Activated T-helper 1 cell treated with Interleukin-2 at 50 U/mL for 16 hours (primary cell): ENCODE measurements around the gene ARHGEF28.

Experiments
- DNase-seq: peaks from one replicate; pipeline ENCODE4 v3.0.0-alpha.2; 2020; ENCODE audit warnings: low read depth

Gene ARHGEF28

DNA sequence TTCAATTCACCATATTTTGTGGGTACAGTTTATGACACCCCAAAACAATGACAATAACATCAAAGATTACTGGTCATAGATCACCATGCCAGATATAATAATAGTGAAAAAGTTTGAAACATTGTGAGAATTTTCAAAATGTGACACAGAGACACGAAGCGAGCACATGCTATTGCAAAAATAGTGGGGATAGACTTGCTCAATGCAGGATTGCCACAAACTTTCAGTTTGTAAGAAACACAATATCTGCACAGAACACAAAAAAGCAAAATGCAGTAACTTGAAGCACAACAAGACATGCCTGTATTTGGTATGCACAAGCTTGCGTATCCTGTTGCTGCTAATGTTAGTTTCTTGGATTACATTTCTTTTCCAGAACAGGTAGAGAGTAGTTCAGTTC, 35.8 kb downstream of the ARHGEF28 start:
- DNase-seq = no peak

DNA sequence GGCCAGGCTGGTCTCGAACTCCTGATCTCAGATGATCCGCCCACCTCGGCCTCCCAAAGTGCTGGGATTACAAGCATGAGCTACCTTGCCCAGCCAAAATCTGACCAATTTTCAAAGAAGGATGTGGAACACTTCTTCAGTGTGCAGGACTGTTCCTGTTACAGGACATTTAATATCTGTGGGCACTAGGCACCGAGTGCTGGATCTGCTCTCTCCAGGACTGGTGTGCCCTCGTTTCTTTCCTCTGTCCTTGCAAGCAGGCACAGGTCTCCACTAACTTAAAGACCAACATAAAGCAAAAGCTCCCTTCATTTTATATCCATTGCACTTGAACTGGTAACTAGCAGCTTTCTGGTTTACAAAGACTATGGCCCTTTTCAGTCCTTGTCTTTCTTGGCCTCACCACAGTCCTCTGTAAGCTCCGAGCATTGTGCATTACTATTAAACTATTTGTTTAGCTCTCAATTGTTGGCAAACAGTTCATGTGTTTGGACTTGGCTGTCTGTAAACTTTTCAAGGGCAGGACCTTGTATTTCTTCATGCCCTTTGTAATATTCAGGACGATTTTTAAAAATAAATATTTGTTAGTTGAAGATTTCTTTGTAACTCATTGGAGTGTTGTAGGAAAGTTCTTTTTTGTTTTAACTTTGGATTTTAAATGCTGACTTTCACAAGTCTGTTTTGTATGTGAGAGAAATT, 37.3 kb downstream of the ARHGEF28 start:
- DNase-seq = no peak

DNA sequence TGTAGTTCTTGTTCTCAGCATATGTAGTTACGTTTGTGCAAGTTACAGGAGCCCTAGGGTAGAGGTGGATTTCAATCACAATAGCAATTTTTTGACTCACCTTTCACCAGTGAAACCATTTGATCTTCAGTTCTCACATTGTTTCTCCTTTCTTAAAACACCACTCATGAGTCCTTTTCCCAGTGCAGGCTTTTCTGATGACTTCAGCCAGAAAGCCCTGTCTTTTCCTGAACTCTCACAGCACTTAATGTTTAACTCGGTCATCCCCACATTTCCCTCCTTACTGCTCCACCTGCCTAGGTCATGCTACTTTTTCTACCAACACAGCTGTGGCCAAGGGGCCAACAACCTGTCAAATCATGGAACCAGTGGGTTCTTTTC, 37.9 kb downstream of the ARHGEF28 start:
- DNase-seq = no peak

DNA sequence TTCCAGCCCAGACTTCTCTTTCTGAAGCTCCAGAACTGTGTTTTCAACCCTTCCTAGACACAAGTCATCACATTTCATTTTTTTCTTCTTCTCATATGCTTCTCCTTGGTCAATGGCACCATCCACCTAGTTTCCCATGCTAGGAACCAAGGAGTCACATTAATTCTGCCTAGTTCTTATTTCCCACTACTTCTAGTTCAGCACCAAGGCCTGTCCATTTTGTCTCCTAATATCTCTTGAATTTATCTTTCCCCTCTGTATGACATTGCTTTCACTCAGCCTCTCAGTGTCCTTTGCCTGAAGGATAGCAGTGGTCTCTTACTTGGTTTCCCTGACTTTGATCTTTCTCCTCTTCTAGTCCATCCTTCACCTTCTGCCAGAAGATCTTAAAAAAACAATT, 38.8 kb downstream of the ARHGEF28 start:
- no peak for DNase-seq

DNA sequence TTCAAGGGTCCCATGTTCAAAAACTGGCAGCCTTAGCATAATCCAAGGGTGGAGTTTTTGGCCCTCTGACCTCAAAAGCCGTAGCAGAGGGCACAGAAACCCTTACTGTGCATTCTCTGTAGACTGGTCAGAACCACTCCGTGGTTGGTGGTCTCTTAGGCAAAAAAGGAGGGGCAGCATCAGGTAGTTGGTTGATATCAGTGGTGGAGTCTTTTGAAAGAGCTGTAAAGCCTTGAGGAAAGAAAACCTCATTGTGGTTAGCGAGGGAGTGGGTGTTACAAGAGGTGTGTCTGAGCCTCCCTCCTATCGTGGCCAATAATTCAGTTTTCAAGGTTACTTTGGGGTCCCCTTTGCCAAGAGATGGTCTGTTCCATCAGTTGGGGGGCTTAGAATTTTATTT, 40.9 kb downstream of the ARHGEF28 start:
- DNase-seq = no peak

DNA sequence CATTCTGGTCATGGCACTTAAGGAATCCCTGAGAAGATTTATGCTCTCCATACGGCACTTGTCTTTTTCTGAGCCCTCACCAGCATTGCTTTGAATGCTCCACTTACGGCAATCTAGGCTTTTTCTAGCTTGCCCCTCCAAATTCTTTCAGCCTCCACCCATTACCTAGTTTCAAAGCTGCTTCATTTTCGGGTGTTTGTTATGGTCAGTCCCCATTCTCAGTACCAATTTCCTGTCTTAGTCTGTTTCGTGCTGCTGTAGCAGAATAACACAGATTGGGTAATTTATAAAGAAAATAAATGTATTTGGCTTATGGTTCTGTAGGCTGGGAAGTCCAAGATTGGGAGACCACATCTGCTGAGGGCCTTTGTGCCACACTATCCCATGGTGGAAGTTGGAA, 42.0 kb downstream of the ARHGEF28 start:
- no peak for DNase-seq

DNA sequence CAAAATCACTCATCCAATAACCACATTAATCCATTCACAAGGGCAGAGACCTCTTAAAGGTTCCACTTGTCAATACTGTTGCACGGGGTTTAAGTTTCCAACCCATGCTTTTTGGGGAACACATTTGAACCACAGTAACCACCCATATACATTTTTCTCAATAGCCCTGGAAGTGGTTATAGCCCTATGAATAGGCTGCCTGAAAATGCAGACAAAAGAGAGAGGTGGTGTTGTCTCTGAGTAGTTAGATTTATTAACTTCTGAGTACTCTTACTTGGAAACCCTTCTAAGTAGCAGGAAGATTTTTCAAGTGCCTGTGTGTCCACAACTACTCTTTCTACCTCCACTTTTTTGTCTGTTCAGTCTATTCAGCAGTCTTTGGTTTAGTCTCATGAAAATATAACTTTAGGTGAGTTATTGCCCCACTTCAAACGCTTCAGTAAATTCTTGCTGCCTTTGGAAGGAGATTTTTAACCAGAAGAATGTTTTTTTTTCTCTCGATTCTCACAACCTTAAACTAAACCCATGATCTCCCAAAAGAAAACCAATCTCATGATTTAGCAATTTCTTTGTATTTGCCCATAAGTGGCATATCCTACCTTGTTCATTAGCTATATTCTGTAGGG, 42.6 kb downstream of the ARHGEF28 start:
- DNase-seq = no peak

DNA sequence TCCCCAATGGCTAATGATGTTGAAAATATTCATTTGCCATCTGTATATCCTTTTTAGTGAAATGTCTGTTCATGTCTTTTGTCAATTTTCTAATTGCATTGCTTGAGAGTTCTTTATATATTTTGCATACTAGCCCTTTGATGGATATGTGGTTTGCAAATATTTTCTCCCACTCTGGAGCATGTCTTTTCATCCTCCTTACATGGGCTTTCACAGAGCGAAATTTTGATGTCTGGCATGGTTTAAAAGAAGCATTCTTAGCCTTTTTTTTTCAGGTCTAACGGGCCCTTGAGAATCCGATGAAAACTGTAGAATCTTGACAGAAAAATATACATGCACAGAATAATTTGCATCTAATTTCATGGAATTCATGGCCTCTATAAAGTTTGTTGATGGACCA, 44.7 kb downstream of the ARHGEF28 start:
- DNase-seq = no peak

DNA sequence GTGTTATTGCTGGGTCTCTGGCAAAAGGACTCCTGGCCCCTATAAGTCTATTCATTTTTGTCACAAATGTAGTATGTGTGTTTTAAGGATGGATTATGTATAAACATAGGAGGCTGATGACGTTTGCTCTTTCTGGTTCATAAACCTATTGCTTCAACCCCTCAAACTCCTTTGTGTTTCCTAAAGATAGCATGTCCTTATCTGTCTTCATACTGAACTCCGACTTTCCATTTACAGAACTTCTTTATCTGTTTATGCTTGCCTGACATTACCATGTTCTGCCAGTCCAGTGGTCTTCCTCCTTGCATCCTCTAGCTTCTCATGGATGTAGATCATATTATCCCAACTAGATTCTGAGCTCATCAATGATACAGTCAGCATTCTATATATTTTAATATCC, 46.1 kb downstream of the ARHGEF28 start:
- DNase-seq = no peak

DNA sequence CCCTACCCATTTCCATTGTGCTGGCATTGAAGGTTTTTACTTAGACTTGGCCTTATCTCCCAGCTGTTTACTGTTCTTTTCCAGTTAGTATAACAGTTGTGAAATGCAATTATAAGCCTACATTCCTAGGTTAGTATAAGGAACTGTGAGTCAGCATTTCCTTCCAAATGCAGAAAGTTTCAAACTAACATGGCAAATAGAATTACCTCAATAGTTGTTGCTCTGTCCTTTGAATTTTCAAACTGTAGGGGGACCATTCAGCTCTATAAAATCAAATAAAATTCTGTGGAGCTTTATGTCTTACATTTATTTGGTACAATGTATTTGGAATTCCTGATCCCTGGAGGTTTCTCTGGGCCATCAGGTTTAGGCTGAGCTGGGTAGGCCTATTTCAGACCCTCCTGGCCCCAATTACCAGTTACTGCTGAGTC, 47.2 kb downstream of the ARHGEF28 start:
- no peak for DNase-seq

DNA sequence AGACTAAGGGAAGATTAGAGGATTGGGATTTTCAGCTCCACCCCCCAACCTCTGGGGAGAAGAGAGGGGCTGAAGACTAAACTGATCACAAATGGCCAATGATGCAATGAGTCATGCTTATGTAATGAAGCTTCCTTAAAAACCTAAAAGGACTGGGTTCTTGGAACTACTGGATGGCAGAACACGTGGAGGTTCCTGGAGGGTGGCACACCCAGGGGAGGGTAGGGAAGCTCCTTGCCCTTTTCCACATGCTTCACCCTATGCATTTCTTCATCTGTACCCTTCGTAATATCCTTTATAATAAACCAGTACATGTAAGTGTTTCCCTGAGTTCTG, 48.6 kb downstream of the ARHGEF28 start:
- DNase-seq = no peak

DNA sequence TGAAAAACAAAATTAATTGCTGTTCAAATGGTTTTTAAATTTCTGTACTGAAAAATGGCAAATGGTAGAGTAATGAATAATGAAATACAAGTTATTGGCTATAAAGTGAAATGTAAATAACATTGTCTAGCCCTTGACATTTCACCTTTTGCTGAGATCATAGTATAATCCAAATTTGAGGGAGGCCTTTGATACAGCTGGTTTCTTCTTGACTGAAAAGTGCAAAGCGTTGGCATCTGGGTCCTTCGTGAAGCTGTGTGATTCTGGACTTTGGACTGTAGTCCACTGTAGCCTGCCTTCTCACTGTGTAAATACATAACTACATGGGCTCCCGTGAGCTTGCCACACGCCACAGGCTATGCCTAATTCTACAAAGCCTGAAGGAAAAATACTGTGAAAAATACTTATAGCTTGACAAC, 52.3 kb downstream of the ARHGEF28 start:
- DNase-seq = no peak

DNA sequence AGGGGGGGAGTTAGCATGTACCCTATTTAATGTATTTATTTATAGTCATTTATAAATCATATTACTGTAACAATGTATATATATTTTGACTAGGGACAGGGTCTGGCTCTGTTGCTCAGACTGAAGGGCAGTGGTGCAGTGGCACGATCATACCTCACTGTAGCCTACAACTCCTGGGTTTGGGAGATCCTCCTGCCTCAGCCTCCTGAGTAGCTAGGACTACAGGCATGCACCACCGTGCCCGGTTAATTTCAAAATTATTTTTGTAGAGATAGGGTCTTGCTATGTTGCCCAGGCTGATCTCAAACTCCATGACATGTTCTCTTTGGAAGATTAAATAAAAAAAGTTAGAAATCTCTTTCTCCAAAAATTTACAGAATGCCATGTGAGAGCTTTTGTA, 52.8 kb downstream of the ARHGEF28 start:
- DNase-seq = no peak

DNA sequence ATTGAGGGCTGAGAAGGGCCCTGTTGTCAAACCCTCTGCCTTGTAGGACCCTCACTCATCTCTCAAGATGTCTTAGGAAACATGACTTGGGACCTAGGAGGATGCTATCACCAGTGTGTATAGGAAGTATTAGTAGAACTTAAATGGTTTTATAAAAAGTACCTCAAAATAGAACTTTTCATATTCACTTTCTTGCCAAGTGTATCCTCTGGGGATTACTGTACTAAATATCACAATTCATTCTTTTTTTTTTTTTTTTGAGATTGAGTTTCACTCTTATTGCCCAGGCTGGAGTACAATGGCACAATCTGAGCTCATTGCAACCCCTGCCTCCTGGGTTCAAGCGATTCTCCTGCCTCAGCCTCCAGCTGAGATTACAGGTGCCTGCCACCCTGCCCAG, 56.2 kb downstream of the ARHGEF28 start:
- DNase-seq = no peak

DNA sequence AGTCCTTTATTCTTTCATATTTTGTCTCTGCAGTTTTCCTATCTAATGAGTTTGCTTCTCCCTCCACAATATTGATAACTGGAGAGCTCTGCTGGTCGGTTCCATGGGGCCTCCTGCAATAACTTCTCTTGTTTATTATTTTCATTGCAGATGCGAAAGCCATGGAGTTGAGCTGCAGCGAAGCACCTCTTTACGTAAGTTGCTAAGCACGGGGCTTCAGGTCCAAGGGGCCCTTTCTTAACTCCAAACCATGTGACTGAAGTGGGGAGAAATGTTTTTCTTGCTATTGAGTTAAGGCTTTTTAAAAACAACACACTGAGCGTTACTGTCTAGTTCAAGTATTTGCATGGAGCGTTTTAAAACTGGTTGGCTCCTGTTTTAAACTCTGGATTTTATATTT, 58.7 kb downstream of the ARHGEF28 start:
- DNase-seq = no peak

DNA sequence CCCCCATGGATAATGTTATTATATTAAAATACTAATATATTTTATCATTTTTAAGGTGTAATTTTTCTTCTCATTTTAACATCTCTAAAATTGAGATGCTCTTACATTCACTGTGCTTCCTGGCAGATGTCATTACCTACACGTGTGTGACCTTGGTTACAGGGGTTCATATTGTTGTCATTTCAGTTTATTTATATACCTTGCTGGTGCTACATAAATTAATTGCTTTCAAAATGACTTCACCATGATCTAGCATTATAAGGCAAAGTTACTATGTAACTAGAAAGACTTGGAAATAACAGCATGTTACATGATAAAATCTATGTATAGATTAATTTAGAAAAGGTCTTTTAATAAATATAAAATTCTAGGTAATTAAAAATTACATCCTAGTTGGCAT, 60.9 kb downstream of the ARHGEF28 start:
- DNase-seq = no peak

DNA sequence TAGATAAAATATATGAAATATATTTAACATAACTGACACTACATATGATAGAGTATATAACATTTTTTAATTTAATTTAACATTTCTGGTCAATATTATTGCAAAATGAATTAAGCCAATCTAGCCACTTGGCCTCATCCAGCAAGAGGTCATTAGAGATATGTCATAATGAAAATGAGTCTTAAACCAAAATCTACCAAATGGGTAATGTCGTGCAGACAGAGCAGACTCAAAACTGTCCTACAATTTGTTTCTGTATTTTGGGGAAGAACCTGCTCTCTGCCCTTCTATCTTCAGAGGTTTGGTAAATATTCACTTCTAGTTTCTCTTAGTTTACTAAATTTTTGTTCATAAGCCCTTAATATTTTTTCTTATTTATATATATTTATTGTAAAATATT, 61.4 kb downstream of the ARHGEF28 start:
- no peak for DNase-seq

DNA sequence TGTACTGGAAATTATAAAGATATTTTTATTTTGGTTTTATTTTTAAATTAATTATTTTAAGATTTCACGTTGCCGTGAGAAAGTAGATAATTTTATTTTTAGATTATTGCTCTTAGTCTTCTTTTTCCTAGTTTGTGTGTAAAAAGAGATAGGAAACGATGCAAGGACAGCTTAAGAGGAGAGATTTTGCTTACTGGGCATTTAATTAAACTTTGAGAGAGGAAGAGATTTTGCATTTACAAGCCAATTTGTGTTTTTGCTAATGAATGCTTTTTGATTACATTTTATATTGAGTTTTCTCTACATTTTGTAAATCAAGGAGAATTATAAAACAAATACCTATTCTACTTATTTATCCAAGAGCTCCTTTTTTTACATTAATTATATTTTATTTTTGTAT, 64.0 kb downstream of the ARHGEF28 start:
- DNase-seq = no peak

DNA sequence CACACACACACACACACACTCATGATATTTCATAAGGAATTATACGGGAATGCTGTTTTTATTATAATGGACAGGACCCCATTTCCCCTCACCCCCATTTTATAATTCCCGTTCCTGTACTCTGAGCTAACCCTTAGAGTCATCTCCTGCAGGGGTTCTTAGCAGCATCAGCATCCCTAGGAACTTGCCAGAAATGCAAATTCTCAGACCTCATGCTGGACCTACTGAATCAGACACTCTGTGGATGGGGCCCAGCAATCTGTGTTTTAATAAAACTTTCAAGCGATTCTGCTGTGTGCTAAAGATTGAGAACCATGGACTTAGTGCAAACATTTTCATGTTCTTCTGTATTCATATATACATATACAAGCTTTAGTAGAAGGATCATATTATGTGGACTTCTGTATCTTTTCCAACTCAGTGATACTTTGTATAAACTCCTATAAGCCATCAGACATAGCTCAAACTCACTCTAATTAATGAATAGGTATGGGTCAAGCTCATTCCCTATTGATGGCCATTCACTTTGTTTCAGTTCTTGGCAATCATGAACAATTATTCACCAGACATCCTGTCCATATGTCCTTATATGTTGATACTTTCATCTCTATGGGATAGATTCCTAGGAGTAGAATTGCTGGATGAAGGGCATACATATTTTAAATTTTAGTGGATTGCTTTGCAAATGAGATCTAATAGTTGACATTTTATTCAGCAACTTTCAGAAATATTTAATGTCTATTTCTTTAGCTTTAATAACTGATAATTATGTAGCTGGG, 65.5 kb downstream of the ARHGEF28 start:
- DNase-seq = no peak

DNA sequence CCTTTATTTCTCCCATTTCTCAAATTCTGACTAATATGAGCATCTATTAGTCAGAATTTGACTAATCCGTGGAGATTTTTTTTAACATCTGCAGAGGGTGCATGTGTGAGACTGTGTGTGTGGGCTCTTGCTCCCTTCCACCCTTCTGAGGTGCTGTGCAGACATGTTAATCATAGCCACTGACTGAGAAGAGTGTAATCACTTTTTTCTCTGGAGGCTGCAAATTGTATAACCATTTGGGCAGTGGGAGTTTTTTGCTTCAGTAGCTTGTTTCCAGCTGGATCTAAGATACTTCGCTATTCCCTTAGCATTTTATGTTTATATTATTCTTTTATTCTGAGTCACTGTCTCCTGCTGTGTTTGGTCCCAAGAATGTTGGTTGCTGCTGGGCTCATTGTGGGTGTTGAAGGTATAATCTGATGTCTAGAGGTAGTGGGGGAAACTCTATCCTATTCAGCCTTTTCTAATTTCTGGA, 66.2 kb downstream of the ARHGEF28 start:
- no peak for DNase-seq

DNA sequence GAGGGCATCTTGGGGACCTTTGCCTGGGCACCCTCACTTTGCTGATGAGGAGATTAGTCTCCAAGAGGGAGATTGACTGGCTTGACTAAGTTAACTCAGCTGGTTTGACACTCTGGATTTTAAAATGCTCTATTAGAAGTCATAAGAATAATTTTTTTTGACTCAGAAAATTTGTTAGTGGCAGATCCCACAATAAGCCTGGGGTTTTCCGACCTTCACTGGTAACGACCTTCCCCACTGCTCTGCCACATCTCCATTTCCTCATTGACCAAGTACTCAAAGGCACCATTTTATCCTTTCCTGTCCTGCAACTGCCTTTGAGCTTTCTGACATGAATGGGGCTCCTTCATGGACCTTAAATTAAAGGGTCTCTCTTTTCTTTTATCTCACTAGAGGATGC, 67.0 kb downstream of the ARHGEF28 start:
- DNase-seq = no peak

DNA sequence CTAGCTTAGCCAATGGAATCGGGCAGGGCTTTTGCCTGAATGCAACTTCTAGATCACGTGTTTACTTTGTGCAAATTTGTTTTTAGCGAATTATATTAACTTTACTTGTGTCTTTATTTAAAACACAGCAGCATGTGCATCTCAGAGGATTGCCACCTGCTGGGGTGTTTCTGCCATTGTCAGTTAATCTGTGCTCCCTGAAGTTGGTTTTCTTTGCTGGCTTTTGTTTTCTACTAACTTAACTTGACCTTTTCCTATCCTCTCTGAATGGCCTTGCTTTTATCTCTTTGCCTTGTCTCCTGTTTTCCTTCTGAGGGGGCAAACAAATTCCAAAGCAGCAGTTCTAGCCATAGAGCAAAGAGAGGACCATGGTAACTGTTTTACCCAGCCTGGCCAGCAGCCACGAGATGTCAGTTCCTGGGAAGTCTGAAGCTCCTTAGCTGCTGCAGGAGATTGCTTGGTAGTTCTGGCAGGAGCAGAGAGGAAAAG, 67.6 kb downstream of the ARHGEF28 start:
- DNase-seq = no peak

DNA sequence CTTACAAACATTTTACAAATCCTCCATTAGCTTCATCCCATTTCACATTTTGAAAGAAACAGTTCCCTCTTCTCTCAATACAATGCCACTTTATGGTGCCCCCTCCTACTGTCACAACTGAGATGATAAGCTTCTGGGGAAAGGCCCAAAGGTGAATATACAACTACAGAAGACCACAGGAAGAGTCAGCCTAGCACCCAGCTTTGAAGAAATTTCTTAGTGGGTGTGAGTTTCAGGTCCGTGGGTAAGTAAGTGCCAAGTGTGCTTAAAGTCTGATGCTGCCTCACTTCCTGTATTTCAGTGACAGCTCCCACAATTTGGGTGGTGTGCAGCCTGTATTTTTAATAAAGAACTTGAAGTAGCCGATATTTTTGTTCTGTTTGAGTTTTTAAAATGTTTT, 68.1 kb downstream of the ARHGEF28 start:
- DNase-seq = no peak
